Activated naive CD8-positive, alpha-beta T cell treated with anti-CD3 and anti-CD28 coated beads, Interleukin-2, amount 50 U/mL, for 16 hours (primary cell): ENCODE results near the gene WDR90.
"Not testable (repeated sequence)": the region's sequence is repeated elsewhere in the genome, so short reads cannot be mapped to it uniquely, and the experiment has no call there.

Source experiments
- DNase-seq: peaks from one replicate; pipeline ENCODE4 v3.0.0-alpha.2; 2020; ENCODE audit warnings: low read depth, low spot score

Gene WDR90

GRCh38 chr16:689175-689897, 40.2 kb downstream of the WDR90 start:
- DNase-seq, result no peak

- not testable (repeated sequence) for DNase-seq
Measured at GRCh38 chr16:691242-691641, 42.1 kb downstream of the WDR90 start.

- DNase-seq, result no peak
Measured at GRCh38 chr16:692356-693108, 43.4 kb downstream of the WDR90 start.

- no peak for DNase-seq
Measured at GRCh38 chr16:693364-693763, 44.2 kb downstream of the WDR90 start.

- no peak for DNase-seq
Measured at GRCh38 chr16:693766-694165, 44.6 kb downstream of the WDR90 start.

GRCh38 chr16:694187-694862, 45.2 kb downstream of the WDR90 start:
- no peak for DNase-seq

- DNase-seq, result no peak
Measured at GRCh38 chr16:694863-695354, 45.7 kb downstream of the WDR90 start.

GRCh38 chr16:695355-696089, 46.4 kb downstream of the WDR90 start:
- DNase-seq, result no peak

- no peak for DNase-seq
Measured at GRCh38 chr16:698911-699671, 49.9 kb downstream of the WDR90 start.

GRCh38 chr16:700684-701584, 51.8 kb downstream of the WDR90 start:
- no peak for DNase-seq

GRCh38 chr16:702341-702740, 53.2 kb downstream of the WDR90 start:
- DNase-seq, result no peak

- no peak for DNase-seq
Measured at GRCh38 chr16:703406-703805, 54.2 kb downstream of the WDR90 start.

GRCh38 chr16:704047-704446, 54.9 kb downstream of the WDR90 start:
- DNase-seq, result no peak

GRCh38 chr16:704552-705380, 55.6 kb downstream of the WDR90 start:
- DNase-seq, result no peak

- no peak for DNase-seq
Measured at GRCh38 chr16:705431-706188, 56.4 kb downstream of the WDR90 start, which contains the start of gene FBXL16. TSS of gene FBXL16 (minus strand) at chr16:705801. CDS start at chr16:697405, 8,396 bp downstream.

- no peak for DNase-seq
Measured at GRCh38 chr16:706189-707061, 57.3 kb downstream of the WDR90 start.

GRCh38 chr16:707062-707538, 57.9 kb downstream of the WDR90 start:
- DNase-seq, result no peak
